A549 (cell line): ENCODE data around the gene LRRC4.

Source experiments
- POLR2A ChIP-seq: IDR thresholded peaks from 2 replicates; pipeline ENCODE4 v1.6.1; 2012; ENCODE audit warnings: mild to moderate bottlenecking, low read length
- RARB ChIP-seq: fragments of 250-450 bp; sonication (Bioruptor Pico); IDR thresholded peaks from 2 replicates; pipeline ENCODE4 v1.8.0; 2021; ENCODE audit warnings: mild to moderate bottlenecking, moderate library complexity
- TF ChIP-seq, protein P1 (sequence below): fragments of >200 bp; sonication (Bioruptor Twin); formaldehyde crosslinking; IDR thresholded peaks from 3 replicates; pipeline ENCODE4 v1.5.1; 2016
- TF ChIP-seq, protein P2 (sequence below): fragments of >200 bp; sonication (Bioruptor Twin); formaldehyde crosslinking; IDR thresholded peaks from 3 replicates; pipeline ENCODE4 v1.6.1; 2016

DNA sequence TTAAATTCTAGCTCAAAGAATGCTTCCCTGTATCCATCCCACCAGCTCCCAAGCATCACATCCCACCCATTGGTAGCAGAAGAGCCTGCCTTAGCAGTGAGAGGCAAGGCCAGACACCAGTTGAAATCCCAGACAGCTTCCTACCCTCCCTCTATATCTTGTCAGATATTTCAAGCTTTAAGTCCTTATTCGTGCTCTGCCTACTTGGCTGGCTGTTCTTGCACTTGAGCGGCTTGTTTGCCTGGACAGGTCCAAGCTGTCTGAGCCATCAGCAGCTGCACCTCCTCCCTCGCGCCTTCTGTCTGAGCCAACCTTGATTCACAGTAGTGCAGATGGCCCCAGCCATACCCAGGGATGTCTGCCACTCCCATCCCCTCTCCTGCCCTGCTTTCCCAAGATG, 16.4 kb downstream of the LRRC4 start:
- TF ChIP-seq, protein P1, sequence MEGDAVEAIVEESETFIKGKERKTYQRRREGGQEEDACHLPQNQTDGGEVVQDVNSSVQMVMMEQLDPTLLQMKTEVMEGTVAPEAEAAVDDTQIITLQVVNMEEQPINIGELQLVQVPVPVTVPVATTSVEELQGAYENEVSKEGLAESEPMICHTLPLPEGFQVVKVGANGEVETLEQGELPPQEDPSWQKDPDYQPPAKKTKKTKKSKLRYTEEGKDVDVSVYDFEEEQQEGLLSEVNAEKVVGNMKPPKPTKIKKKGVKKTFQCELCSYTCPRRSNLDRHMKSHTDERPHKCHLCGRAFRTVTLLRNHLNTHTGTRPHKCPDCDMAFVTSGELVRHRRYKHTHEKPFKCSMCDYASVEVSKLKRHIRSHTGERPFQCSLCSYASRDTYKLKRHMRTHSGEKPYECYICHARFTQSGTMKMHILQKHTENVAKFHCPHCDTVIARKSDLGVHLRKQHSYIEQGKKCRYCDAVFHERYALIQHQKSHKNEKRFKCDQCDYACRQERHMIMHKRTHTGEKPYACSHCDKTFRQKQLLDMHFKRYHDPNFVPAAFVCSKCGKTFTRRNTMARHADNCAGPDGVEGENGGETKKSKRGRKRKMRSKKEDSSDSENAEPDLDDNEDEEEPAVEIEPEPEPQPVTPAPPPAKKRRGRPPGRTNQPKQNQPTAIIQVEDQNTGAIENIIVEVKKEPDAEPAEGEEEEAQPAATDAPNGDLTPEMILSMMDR: no peak
- TF ChIP-seq POLR2A (no peak), RARB (CRISPR knock-in tag) (no peak)
- TF ChIP-seq, protein P2, sequence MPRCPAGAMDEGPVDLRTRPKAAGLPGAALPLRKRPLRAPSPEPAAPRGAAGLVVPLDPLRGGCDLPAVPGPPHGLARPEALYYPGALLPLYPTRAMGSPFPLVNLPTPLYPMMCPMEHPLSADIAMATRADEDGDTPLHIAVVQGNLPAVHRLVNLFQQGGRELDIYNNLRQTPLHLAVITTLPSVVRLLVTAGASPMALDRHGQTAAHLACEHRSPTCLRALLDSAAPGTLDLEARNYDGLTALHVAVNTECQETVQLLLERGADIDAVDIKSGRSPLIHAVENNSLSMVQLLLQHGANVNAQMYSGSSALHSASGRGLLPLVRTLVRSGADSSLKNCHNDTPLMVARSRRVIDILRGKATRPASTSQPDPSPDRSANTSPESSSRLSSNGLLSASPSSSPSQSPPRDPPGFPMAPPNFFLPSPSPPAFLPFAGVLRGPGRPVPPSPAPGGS: no peak
